ENCODE measurements around the gene LRFN3.

LRFN3 gene

GRCh38 chr19:35901854-35902661 lies 34.1 kb upstream of the LRFN3 start, which contains the start of gene HCST:
HCST (plus strand) TSS chr19:35902529; CDS start chr19:35902594, 65 bp downstream.
- no peak for TF ChIP-seq CTCF (IDR thresholded peaks at IDR 0.05; ENCODE audit: insufficient read depth, low read depth, low read length, missing control alignments)
- peak within 1 kb of the TSS; percentile 99 for H3K4me3 ChIP-seq (ENCODE audit: low read depth, low read length)
- peak; percentile 70 for DNase-seq (ENCODE audit: low read depth)

- H3K4me3 ChIP-seq (ENCODE audit: low read depth, low read length) = peak overlapping the region; percentile 99
- no peak for TF ChIP-seq CTCF (IDR thresholded peaks at IDR 0.05; ENCODE audit: insufficient read depth, low read depth, low read length, missing control alignments)
- DNase-seq (ENCODE audit: low read depth) = no peak
These were observed 33.2 kb upstream of the LRFN3 start for GRCh38 chr19:35902870-35903475.

DNA sequence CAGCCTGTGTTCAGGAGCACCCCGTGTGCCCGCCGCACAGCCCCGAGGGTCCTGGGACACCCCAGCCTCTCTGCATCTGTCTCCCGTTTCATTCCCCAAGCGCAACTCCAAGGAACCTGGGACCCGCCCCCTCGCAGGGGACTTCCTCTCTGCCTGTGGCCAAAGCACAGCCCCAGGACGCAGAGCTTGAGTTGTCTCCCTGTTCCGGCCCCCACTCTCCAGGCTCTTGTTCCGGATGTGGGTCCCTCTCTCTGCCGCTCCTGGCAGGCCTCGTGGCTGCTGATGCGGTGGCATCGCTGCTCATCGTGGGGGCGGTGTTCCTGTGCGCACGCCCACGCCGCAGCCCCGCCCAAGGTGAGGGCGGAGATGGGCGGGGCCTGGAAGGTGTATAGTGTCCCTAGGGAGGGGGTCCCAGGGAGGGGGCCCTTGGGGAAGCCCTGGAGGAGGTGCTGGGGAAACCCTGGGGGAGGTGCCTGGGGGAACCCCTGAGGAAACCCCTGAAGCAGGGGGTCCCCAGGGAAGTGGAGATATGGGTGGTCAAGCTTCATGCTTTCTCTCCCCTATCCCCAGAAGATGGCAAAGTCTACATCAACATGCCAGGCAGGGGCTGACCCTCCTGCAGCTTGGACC lies 32.5 kb upstream of the LRFN3 start:
- DNase-seq (ENCODE audit: low read depth) = peak; percentile 96
- TF ChIP-seq CTCF (IDR thresholded peaks at IDR 0.05; ENCODE audit: insufficient read depth, low read depth, low read length, missing control alignments) = no peak
- H3K4me3 ChIP-seq (ENCODE audit: low read depth, low read length) = peak overlapping the region; percentile 99

DNA sequence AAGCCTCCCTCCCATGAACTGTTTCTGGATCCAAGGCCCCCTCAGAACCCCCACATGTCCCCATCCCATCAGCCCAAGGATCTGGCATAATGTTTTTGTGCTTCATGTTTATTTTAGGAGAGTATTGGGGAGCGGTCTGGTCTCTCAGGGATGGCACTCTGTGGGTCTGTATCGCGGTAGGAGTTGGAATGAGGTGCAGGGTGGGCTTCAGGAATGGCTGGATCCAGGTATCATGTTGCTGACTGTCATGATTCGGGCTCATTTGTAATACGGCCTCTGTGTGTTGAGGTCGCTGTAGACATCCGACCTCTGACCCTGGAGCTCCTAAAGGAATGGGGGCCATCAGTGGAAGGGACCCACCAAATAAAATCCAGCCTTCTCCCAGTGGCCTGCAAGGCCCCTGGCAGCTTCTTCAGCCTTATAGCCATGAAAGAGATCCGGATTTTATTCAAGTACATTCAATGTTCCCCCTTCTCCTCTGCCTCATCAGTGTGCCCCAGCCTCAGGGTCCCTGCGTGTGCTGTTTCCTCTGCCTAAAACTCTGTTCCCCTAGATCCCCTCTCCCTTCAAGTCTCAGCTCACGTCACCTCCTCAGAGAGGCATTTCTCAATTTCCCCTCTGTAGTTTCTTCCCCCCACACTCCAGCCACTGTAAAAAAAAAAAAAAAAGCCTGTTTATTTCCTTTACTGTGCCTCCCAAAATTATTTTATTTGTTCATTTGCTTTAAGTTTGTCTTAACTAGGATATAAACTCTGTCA lies 31.7 kb upstream of the LRFN3 start:
- no peak overlapping the region for H3K4me3 ChIP-seq (ENCODE audit: low read depth, low read length)
- no peak for DNase-seq (ENCODE audit: low read depth)
- TF ChIP-seq CTCF (IDR thresholded peaks at IDR 0.05; ENCODE audit: insufficient read depth, low read depth, low read length, missing control alignments) = no peak

- H3K4me3 ChIP-seq (ENCODE audit: low read depth, low read length) = no peak overlapping the region
- no peak for DNase-seq (ENCODE audit: low read depth)
- TF ChIP-seq CTCF (IDR thresholded peaks at IDR 0.05; ENCODE audit: insufficient read depth, low read depth, low read length, missing control alignments) = no peak
These were observed 30.9 kb upstream of the LRFN3 start for GRCh38 chr19:35905178-35905727.

GRCh38 chr19:35907377-35907745 lies 28.8 kb upstream of the LRFN3 start:
- no peak for TF ChIP-seq CTCF (IDR thresholded peaks at IDR 0.05; ENCODE audit: insufficient read depth, low read depth, low read length, missing control alignments)
- no peak overlapping the region for H3K4me3 ChIP-seq (ENCODE audit: low read depth, low read length)
- no peak for DNase-seq (ENCODE audit: low read depth)

All from GM12865 (cell line).